HCT116 (cell line): ENCODE results near the gene SSUH2. TPM values are rescaled to one million over a fixed set of nuclear protein-coding genes. Genes with fewer than 3 reads are reported as not detected.

ENCODE experiments used
- ATAC-seq: fragments of 200-7000 bp; cut with Tn5 transposase; 2 replicates; pipeline ENCODE4 v1.9.1; 2020; ENCODE audit warnings: mild to moderate bottlenecking, moderate library complexity
- BruUV-seq: library from RNA; stranded (reverse); fragments of 400-500 nt; replicated peaks from 2 replicates; lab custom pipeline; 2021; lab: Mats Ljungman, UMichigan
- CTCF ChIA-PET: fragments of 300-600 bp; sonication (Branson Sonifier 250); formaldehyde crosslinking; loops from one replicate; lab custom pipeline; 2021; ENCODE audit warnings: antibody characterized with exemption; lab: Charles Lee
- POLR2A ChIA-PET: fragments of 300-600, 350-600 bp; sonication (Branson Sonifier 250); formaldehyde crosslinking; loops from one replicate; lab custom pipeline; 2021; ENCODE audit warnings: antibody characterized with exemption; lab: Charles Lee
- RAD21 ChIA-PET, 2 experiments: fragments of 300-600 bp; sonication (Branson Sonifier 250); formaldehyde crosslinking; loops; one replicate each; lab custom pipeline; 2023; ENCODE audit warnings: low total read pairs in 2 of 2; ENCODE audit not compliant: uncharacterized antibody in 2 of 2, unreplicated experiment in 2 of 2, low non-redundant PET in 1 of 2; lab: Charles Lee
- DNase-seq: peaks from one replicate; pipeline ENCODE4 v3.0.0-alpha.2; 2010; ENCODE audit warnings: low read depth, low spot score
- H2AFZ ChIP-seq: fragments of 200-600 bp; shearing (Covaris generic), sonication (generic); 2 replicates; pipeline ENCODE4 v1.6.1; 2017; ENCODE audit warnings: low read depth, mixed run types, mixed read lengths, antibody characterized with exemption, low read length; ENCODE audit not compliant: poor library complexity, severe bottlenecking
- H3K27ac ChIP-seq: 2 replicates; pipeline ENCODE4 v1.5.1; 2012; ENCODE audit warnings: low read depth, low read length
- H3K27me3 ChIP-seq: fragments of 200-600 bp; sonication (generic); 2 replicates; pipeline ENCODE4 v1.6.1; 2016; ENCODE audit warnings: mixed run types, low read length, mixed read lengths; ENCODE audit not compliant: insufficient read depth
- H3K36me3 ChIP-seq, 2 experiments: fragments of 200-500 bp in 1 of 2; fragments of 200-600 bp in 1 of 2; sonication (Bioruptor generic) in 1 of 2; sonication (generic) in 1 of 2; 2 replicates each; pipeline versions ENCODE4 v1.5.1 to v1.6.1; 2014 to 2016; ENCODE audit warnings: low read length in 2 of 2, inconsistent platforms in 1 of 2, mixed read lengths in 1 of 2, mixed run types in 1 of 2; ENCODE audit not compliant: insufficient read depth in 2 of 2, control insufficient read depth in 1 of 2
- H3K4me1 ChIP-seq, 2 experiments: fragments of 200-600 bp in 1 of 2; sonication (generic) in 1 of 2; 2 replicates each; pipeline versions ENCODE4 v1.5.1 to v1.6.1; 2012 to 2017; ENCODE audit warnings: low read length in 2 of 2, inconsistent platforms in 1 of 2, mild to moderate bottlenecking in 1 of 2, mixed read lengths in 1 of 2, mixed run types in 1 of 2, moderate library complexity in 1 of 2; ENCODE audit not compliant: insufficient read depth in 2 of 2, control insufficient read depth in 1 of 2
- H3K4me2 ChIP-seq: fragments of 200-600 bp; sonication (generic); 2 replicates; pipeline ENCODE4 v1.6.1; 2017; ENCODE audit warnings: mixed run types, low read length, mixed read lengths
- H3K4me3 ChIP-seq, 2 experiments: fragments of 200-600 bp in 1 of 2; sonication (generic) in 1 of 2; replicated peaks in 1 of 2; 2 replicates each; pipeline ENCODE4 v1.5.1; 2011 to 2016; ENCODE audit warnings: low read length in 2 of 2, control low read depth in 1 of 2, low read depth in 1 of 2, mild to moderate bottlenecking in 1 of 2, mixed read lengths in 1 of 2, mixed run types in 1 of 2
- H3K79me2 ChIP-seq: fragments of 200-600 bp; sonication (generic); 2 replicates; pipeline ENCODE4 v1.6.1; 2017; ENCODE audit warnings: mild to moderate bottlenecking, mixed run types, low read length, moderate library complexity, mixed read lengths; ENCODE audit not compliant: insufficient read depth
- H3K9ac ChIP-seq: fragments of 200-600 bp; sonication (generic); 2 replicates; pipeline ENCODE4 v1.6.1; 2016; ENCODE audit warnings: low read length, mixed read lengths
- H3K9me2 ChIP-seq: fragments of 200-600 bp; sonication (generic), shearing (Covaris generic); 2 replicates; pipeline ENCODE4 v1.6.1; 2017; ENCODE audit warnings: mixed run types, mild to moderate bottlenecking, moderate library complexity; ENCODE audit not compliant: insufficient read depth
- H3K9me3 ChIP-seq, 2 experiments: fragments of 200-500 bp in 1 of 2; fragments of 200-600 bp in 1 of 2; sonication (Bioruptor generic) in 1 of 2; sonication (generic) in 1 of 2; 2 replicates each; pipeline ENCODE4 v1.6.1; 2014 to 2017; ENCODE audit warnings: low read length in 2 of 2, mixed read lengths in 2 of 2, inconsistent platforms in 1 of 2, low read depth in 1 of 2, mild to moderate bottlenecking in 1 of 2, mixed run types in 1 of 2, moderate library complexity in 1 of 2; ENCODE audit not compliant: control insufficient read depth in 1 of 2, insufficient read depth in 1 of 2
- H4K20me1 ChIP-seq: fragments of 200-600 bp; sonication (generic), shearing (Covaris generic); 2 replicates; pipeline ENCODE4 v1.6.1; 2017; ENCODE audit warnings: mixed run types, mild to moderate bottlenecking, moderate library complexity; ENCODE audit not compliant: insufficient read depth
- CBX3 ChIP-seq: IDR thresholded peaks from 2 replicates; pipeline ENCODE4 v1.6.1; 2012; ENCODE audit warnings: low read depth
- CTCF ChIP-seq, 3 experiments: fragments of 200-600 bp in 1 of 3; sonication (generic) in 1 of 3; IDR thresholded peaks in 2 of 3; conservative IDR thresholded peaks in 1 of 3; 2 replicates each; pipeline ENCODE4 v1.5.1; 2012 to 2017; ENCODE audit warnings: low read depth in 2 of 3, low read length in 2 of 3, antibody characterized with exemption in 1 of 3, borderline replicate concordance in 1 of 3, control low read depth in 1 of 3, mild to moderate bottlenecking in 1 of 3, mixed read lengths in 1 of 3, mixed run types in 1 of 3, moderate library complexity in 1 of 3; ENCODE audit not compliant: insufficient read depth in 1 of 3
- ELF1 ChIP-seq: IDR thresholded peaks from 2 replicates; pipeline ENCODE4 v1.6.1; 2012; ENCODE audit warnings: low read depth, borderline replicate concordance
- FOSL1 ChIP-seq: IDR thresholded peaks from 2 replicates; pipeline ENCODE4 v1.6.1; 2012; ENCODE audit warnings: low read depth
- POLR2AphosphoS5 ChIP-seq: IDR thresholded peaks from 2 replicates; pipeline ENCODE4 v1.6.1; 2011; ENCODE audit warnings: mild to moderate bottlenecking, low read depth, low read length, moderate library complexity
- RAD21 ChIP-seq: IDR thresholded peaks from 2 replicates; pipeline ENCODE4 v1.6.1; 2012; ENCODE audit warnings: low read depth, mild to moderate bottlenecking
- SP1 ChIP-seq: IDR thresholded peaks from 2 replicates; pipeline ENCODE4 v1.6.1; 2012; ENCODE audit warnings: low read depth
- YY1 ChIP-seq: IDR thresholded peaks from 2 replicates; pipeline ENCODE4 v1.6.1; 2011; ENCODE audit warnings: low read length, low read depth, moderate library complexity, mild to moderate bottlenecking; ENCODE audit not compliant: insufficient replicate concordance; ENCODE audit errors: extremely low read depth
- ZFX ChIP-seq: fragments of 450-650 bp; IDR thresholded peaks from 2 replicates; pipeline ENCODE4 v1.6.1; 2017
- intact Hi-C: fragments of 100-400 bp; cut with micrococcal nuclease; formaldehyde crosslinking; loops from 2 replicates; pipeline ENCODE4 v1.10.0; 2022
- total RNA-seq: library from RNA; stranded (reverse); gene quantifications from one replicate; pipeline ENCODE4 v1.2.1, GENCODE V29; 2021; ENCODE audit not compliant: unreplicated experiment
- TF ChIP-seq, protein P1 (sequence below): IDR thresholded peaks from 2 replicates; pipeline ENCODE4 v1.6.1; 2012

SSUH2 gene
- total RNA-seq, 1 experiment from 2014 or later: 0.76 TPM

DNA sequence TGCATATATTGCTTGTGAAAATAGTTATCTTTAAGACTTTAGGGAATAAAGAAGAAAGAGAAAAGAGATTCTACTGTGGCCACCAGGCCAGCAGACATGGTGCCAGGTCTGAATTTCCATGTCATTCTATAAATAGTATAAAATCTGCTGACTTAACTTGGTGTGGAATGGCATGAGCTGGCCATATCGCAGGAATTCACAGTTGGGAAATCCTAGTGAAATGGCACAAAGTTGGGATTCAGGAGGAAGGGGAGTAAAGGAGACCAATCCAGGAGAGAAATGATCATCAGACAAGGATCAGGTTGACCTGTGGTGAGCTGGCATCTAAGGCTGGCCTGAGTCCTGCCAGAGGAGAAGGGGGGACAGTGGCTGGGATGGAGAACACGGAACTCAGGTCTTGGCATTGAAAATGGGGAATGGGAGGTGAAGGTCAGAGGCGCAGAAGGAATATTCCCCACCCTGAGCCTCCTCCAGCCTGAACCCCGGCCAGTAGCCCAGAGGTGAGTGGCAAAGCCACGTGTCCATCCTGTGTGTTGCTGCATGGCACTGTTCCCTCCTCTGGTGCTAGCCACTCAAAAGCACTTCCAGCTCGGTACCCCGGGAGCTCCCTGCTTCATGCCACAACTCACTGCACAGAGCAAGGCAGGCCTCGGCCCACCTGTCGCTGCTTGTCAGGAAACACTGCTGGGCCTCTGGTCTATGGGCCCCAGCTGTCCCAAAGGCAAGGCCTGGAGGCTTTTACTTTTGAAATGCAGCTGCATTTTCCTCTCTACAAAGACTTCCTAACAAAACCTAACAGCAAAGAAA, 51.4 kb downstream of the SSUH2 start:
- Histone ChIP-seq H4K20me1 (no peaks in the 10 kb centered on the region), H3K4me1 (no peaks in the 10 kb centered on the region), H3K27me3 (no peaks in the 10 kb centered on the region), H3K9ac (no peak overlapping the region), H3K36me3 (no peaks in the 10 kb centered on the region), H3K9me3 (no peaks in the 10 kb centered on the region)
- CTCF ChIA-PET: no interaction called here
- TF ChIP-seq YY1 (no peak), POLR2AphosphoS5 (no peak), SP1 (no peak), CBX3 (no peak), RAD21 (no peak), CTCF (IDR thresholded peaks at IDR 0.05 in 2 of 3, conservative IDR thresholded peaks at IDR 0.05 in 1 of 3; ENCODE audit: borderline replicate concordance in 1 of 3, insufficient read depth in 1 of 3, low read depth in 2 of 3, low read length in 2 of 3) (no peak), ELF1 (no peak), ZFX (no peak), FOSL1 (no peak)
- TF ChIP-seq, protein P1, sequence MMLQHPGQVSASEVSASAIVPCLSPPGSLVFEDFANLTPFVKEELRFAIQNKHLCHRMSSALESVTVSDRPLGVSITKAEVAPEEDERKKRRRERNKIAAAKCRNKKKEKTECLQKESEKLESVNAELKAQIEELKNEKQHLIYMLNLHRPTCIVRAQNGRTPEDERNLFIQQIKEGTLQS: no peak
- TF ChIP-seq, all 23 proteins: peak for 0
- H2AFZ ChIP-seq: no peak overlapping the region
- no peak overlapping the region for H3K4me3 ChIP-seq
- H3K4me2 ChIP-seq: no peak overlapping the region
- no peaks in the 10 kb centered on the region for H3K9me2 ChIP-seq
- DNase-seq: no peak
- intact Hi-C loops: no loop called here
- no TSS peak for BruUV-seq
- RAD21 ChIA-PET: no interaction called here
- H3K27ac ChIP-seq: no peak overlapping the region
- no peak for ATAC-seq
- H3K79me2 ChIP-seq: no peaks in the 10 kb centered on the region
- POLR2A ChIA-PET: no interaction called here
